ENCODE measurements around the gene BICDL1.

The BICDL1 gene

GRCh38 chr12:120139958-120140357 lies 150.9 kb downstream of the BICDL1 start:
- Histone ChIP-seq H3K9ac (ENCODE audit: low read length) (no peak overlapping the region), H3K36me3 (ENCODE audit: insufficient read depth, low read length) (peaks cover 91% of the 10 kb centered on the region), H3K4me1 (ENCODE audit: insufficient read depth, low read length) (no peaks in the 10 kb centered on the region), H3K9me3 (ENCODE audit: low read length) (no peaks in the 10 kb centered on the region), H3K27me3 (ENCODE audit: control insufficient read depth in 1 of 2, insufficient read depth in 2 of 2, low read length in 2 of 2) (no peaks in the 10 kb centered on the region), H3K27ac (ENCODE audit: low read depth, low read length) (no peak overlapping the region), H3K4me3 (ENCODE audit: low read depth in 1 of 2, low read length in 2 of 2) (no peak overlapping the region)

GRCh38 chr12:120140603-120141002 lies 151.6 kb downstream of the BICDL1 start:
- H3K4me1 ChIP-seq (ENCODE audit: insufficient read depth, low read length) = no peaks in the 10 kb centered on the region
- no peak overlapping the region for H3K9ac ChIP-seq (ENCODE audit: low read length)
- H3K27me3 ChIP-seq (ENCODE audit: control insufficient read depth in 1 of 2, insufficient read depth in 2 of 2, low read length in 2 of 2) = no peaks in the 10 kb centered on the region
- peaks cover 93% of the 10 kb centered on the region for H3K36me3 ChIP-seq (ENCODE audit: insufficient read depth, low read length)
- no peak overlapping the region for H3K4me3 ChIP-seq (ENCODE audit: low read depth in 1 of 2, low read length in 2 of 2)
- H3K9me3 ChIP-seq (ENCODE audit: low read length) = no peaks in the 10 kb centered on the region
- no peak overlapping the region for H3K27ac ChIP-seq (ENCODE audit: low read depth, low read length)

- Histone ChIP-seq H3K27me3 (ENCODE audit: control insufficient read depth in 1 of 2, insufficient read depth in 2 of 2, low read length in 2 of 2) (no peaks in the 10 kb centered on the region), H3K36me3 (ENCODE audit: insufficient read depth, low read length) (peaks cover 88% of the 10 kb centered on the region)
Observed at GRCh38 chr12:120141336-120141735, 152.3 kb downstream of the BICDL1 start.

GRCh38 chr12:120142231-120142877 lies 153.3 kb downstream of the BICDL1 start:
- peaks cover 86% of the 10 kb centered on the region for H3K36me3 ChIP-seq (ENCODE audit: insufficient read depth, low read length)
- H3K4me3 ChIP-seq (ENCODE audit: low read depth in 1 of 2, low read length in 2 of 2) = no peak overlapping the region
- H3K27me3 ChIP-seq (ENCODE audit: control insufficient read depth in 1 of 2, insufficient read depth in 2 of 2, low read length in 2 of 2) = no peaks in the 10 kb centered on the region
- no peaks in the 10 kb centered on the region for H3K4me1 ChIP-seq (ENCODE audit: insufficient read depth, low read length)
- H3K27ac ChIP-seq (ENCODE audit: low read depth, low read length) = no peak overlapping the region
- no peak overlapping the region for H3K9ac ChIP-seq (ENCODE audit: low read length)
- no peaks in the 10 kb centered on the region for H3K9me3 ChIP-seq (ENCODE audit: low read length)

More at GRCh38 chr12:120141336-120141735, 152.3 kb downstream of the BICDL1 start:
- no peak overlapping the region for H3K27ac ChIP-seq (ENCODE audit: low read depth, low read length)
- H3K4me3 ChIP-seq (ENCODE audit: low read depth in 1 of 2, low read length in 2 of 2) = no peak overlapping the region
- H3K4me1 ChIP-seq (ENCODE audit: insufficient read depth, low read length) = no peaks in the 10 kb centered on the region
- H3K9ac ChIP-seq (ENCODE audit: low read length) = no peak overlapping the region
- H3K9me3 ChIP-seq (ENCODE audit: low read length) = no peaks in the 10 kb centered on the region
